H1 (cell line): Measurements from ENCODE around the gene TTC28. TPM values are rescaled to one million over a fixed set of nuclear protein-coding genes. Genes with fewer than 3 reads are reported as not detected.

ENCODE experiments used
- CHD1 ChIP-seq: IDR thresholded peaks from 2 replicates; pipeline ENCODE4 v1.6.1; 2012; ENCODE audit warnings: low read depth, low read length, improper control_type of control experiment
- CHD2 ChIP-seq: IDR thresholded peaks from 2 replicates; pipeline ENCODE4 v1.6.1; 2012; ENCODE audit warnings: low read length, improper control_type of control experiment
- SIRT6 ChIP-seq: IDR thresholded peaks from one replicate; pipeline ENCODE4 v1.7.1; 2012; ENCODE audit warnings: low read length, inconsistent platforms
- USF2 ChIP-seq: IDR thresholded peaks from 2 replicates; pipeline ENCODE4 v1.6.1; 2011; ENCODE audit warnings: low read length, improper control_type of control experiment
- YY1 ChIP-seq: IDR thresholded peaks from 2 replicates; pipeline ENCODE4 v1.6.1; 2011; ENCODE audit warnings: low read depth, mild to moderate bottlenecking, low read length
- polyA plus RNA-seq, 7 experiments: library from polyadenylated mRNA; depleted of rRNA in 3 of 7; stranded (reverse) in 5 of 7; unstranded in 2 of 7; fragments of >200 nt in 5 of 7; fragments of 200-250 nt in 2 of 7; gene quantifications; 1 replicate in 5 of 7; 2 replicates in 1 of 7; 4 replicates in 1 of 7; pipeline versions ENCODE4 v1.2.1 to v1.2.3, GENCODE V29; 2011 to 2013; ENCODE audit warnings: missing spikeins in 2 of 7, mixed read lengths in 2 of 7
- total RNA-seq: library from RNA; stranded (reverse); fragmentation: NEBNext Ultra II Directional; extraction: Animal tissue kit (Norgen Biotek cat#: 25700); gene quantifications from 2 replicates; pipeline ENCODE4 v1.2.1, GENCODE V29; 2021

TTC28 gene
- total and polyA plus RNA-seq, 2 of the 8 experiments (the other 6 are each of a cell fraction or from before 2014, with no cell fraction given): 2.6 to 12.6 TPM

GRCh38 chr22:28581016-28581415, 98.6 kb downstream of the TTC28 start (continued):
- TF ChIP-seq USF2 (no peak), YY1 (no peak), SIRT6 (no peak), CHD2 (no peak), CHD1 (no peak)
- TF ChIP-seq, all 59 proteins: peak for 0
